Coronary artery (tissue), 2 donors: ENCODE measurements around the gene TUBA4A.

Experiments used
- DNase-seq: peaks from one replicate; pipeline ENCODE4 v3.0.0-alpha.2; 2017; ENCODE audit warnings: low spot score
- H3K27ac ChIP-seq, 2 donors: fragments of 200-600 bp; sonication (generic); one replicate each; pipeline ENCODE4 v1.5.1; 2016 to 2019
- H3K4me3 ChIP-seq: fragments of 200-600 bp; sonication (generic); 2 replicates; pipeline ENCODE4 v1.5.1; 2016; ENCODE audit warnings: mild to moderate bottlenecking, moderate library complexity
- TF ChIP-seq, protein P1 (sequence below): fragments of 200-600 bp; sonication (generic); IDR thresholded peaks from one replicate; pipeline ENCODE4 v1.5.1; 2019; ENCODE audit warnings: antibody characterized with exemption

Gene TUBA4A

GRCh38 chr2:219245899-219246230 lies 7.9 kb downstream of the TUBA4A start:
- TF ChIP-seq, protein P1, sequence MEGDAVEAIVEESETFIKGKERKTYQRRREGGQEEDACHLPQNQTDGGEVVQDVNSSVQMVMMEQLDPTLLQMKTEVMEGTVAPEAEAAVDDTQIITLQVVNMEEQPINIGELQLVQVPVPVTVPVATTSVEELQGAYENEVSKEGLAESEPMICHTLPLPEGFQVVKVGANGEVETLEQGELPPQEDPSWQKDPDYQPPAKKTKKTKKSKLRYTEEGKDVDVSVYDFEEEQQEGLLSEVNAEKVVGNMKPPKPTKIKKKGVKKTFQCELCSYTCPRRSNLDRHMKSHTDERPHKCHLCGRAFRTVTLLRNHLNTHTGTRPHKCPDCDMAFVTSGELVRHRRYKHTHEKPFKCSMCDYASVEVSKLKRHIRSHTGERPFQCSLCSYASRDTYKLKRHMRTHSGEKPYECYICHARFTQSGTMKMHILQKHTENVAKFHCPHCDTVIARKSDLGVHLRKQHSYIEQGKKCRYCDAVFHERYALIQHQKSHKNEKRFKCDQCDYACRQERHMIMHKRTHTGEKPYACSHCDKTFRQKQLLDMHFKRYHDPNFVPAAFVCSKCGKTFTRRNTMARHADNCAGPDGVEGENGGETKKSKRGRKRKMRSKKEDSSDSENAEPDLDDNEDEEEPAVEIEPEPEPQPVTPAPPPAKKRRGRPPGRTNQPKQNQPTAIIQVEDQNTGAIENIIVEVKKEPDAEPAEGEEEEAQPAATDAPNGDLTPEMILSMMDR = no peak
- no peak for DNase-seq

DNA sequence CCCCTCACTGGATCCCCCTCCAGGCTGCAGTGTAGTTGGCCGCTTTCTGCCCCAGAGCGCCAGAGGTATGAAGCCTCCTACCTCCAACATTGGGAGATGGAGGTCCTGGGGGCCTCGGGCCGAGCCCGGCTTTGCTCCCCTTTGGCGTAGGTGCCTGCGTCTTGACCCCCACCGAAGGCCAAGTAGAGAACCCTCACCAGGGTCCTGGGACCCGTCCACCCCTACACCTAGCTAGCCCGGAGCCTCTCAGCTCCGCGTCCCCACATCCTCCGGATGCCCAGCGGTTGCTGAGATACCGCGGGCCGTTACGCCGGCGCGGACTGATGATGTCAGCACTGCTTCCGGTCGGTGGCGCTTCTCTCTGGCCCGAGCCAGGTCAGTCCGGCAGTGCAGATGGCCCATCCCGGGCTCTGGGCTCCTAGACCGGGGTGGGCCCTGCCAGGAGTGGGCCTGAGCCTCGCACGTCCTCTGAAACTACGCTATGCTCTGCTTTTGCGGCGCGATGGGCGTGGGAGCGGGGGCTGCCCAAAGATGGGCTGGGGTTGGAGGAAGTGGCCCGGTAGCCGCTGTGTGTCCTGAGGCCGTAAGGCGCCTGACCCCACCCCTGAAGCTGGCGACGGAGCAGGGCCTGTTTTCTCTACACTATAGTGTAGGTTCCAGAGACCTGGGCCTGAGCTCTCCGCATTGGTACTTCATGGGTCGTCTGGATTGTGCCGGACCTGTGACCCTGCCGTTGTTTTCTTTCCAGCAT lies 8.4 kb downstream of the TUBA4A start, which contains the start of the genes GLB1L and STK16:
GLB1L (minus strand) TSS at position 297 of the 751 bp plus-strand sequence. CDS start 1,871 bp downstream, outside the sequence.
STK16 (plus strand) TSS at position 332 of the 751 bp plus-strand sequence. CDS start 521 bp downstream, outside the sequence.
- Histone ChIP-seq H3K27ac (peak within 1 kb of the TSS; percentile 95 to 97), H3K4me3 (peak within 1 kb of the TSS; percentile 92)
- TF ChIP-seq, protein P1 = no peak
- peak; percentile 95 for DNase-seq

More at GRCh38 chr2:219245899-219246230, 7.9 kb downstream of the TUBA4A start:
- Histone ChIP-seq H3K4me3 (peak overlapping the region; percentile 92), H3K27ac (peak overlapping the region; percentile 95 to 97)

GRCh38 chr2:219244789-219245147 lies 8.9 kb downstream of the TUBA4A start:
- Histone ChIP-seq H3K27ac (peak overlapping the region; percentile 95 to 97), H3K4me3 (peak overlapping the region; percentile 92)
- TF ChIP-seq, protein P1 = no peak
- no peak for DNase-seq

DNA sequence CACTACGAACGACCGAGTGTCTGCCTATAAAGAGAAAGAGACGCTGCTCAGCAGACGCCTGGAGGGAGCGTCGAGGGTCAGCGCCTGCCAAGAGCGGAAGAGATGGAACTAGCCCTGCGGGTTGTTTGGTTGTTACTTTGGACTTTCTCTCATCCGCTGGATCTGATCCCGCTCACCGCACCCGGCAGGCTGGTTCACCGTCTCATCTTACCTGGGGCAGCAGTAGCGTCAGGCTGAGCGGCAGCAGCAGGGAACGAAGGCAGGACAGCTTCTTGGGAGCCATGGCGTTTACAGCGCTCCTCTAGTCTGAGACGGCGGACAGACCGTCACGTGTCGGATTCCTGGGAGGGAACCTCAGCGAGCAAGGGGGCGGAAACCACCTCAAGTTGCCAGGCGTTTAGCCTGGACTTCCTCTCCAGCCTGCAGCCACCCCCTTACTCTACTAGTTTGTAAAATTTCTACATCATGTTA lies 10.4 kb downstream of the TUBA4A start:
- TF ChIP-seq, protein P1 = no peak
- DNase-seq = no peak
- no peak overlapping the region for H3K27ac ChIP-seq
- no peak overlapping the region for H3K4me3 ChIP-seq

DNA sequence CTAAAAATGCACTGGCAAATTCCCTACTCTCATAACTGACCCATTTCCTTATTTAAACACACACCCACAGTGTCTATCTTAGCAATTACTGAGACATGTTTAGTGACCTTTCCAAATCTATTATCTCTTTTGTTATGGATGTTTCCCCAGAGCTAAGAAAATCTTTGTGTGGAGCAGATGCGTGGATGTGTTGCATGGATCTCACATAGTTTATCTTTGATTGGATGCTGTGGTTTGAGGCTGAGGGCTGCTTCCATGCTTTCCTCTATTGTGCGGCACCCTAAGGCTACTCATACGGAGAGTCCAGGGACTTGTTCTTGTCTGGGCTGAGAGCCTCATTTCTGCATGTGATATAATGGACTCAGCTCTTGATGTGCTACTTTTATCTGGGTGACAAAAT lies 19.4 kb downstream of the TUBA4A start:
- TF ChIP-seq, protein P1 = no peak
- H3K27ac ChIP-seq = no peak overlapping the region
- H3K4me3 ChIP-seq = no peak overlapping the region

GRCh38 chr2:219230059-219230540 lies 23.6 kb downstream of the TUBA4A start:
- Histone ChIP-seq H3K4me3 (peak overlapping the region; percentile 86), H3K27ac (peak overlapping the region; percentile 91 to 96)
- DNase-seq = no peak
- TF ChIP-seq, protein P1 = no peak

More for the DNA sequence above, 19.4 kb downstream of the TUBA4A start:
- DNase-seq = no peak
